DMS79 (cell line): ENCODE data around the gene MAGI2.
"Not testable (repeated sequence)": the region's sequence is repeated elsewhere in the genome, so short reads cannot be mapped to it uniquely, and the experiment has no call there.

Experiments
- DNase-seq: peaks from one replicate; lab custom pipeline; 2025; lab: John Stamatoyannopoulos, UW

The MAGI2 gene

GRCh38 chr7:78543976-78544375 lies 909.5 kb downstream of the MAGI2 start:
- no peak for DNase-seq

DNA sequence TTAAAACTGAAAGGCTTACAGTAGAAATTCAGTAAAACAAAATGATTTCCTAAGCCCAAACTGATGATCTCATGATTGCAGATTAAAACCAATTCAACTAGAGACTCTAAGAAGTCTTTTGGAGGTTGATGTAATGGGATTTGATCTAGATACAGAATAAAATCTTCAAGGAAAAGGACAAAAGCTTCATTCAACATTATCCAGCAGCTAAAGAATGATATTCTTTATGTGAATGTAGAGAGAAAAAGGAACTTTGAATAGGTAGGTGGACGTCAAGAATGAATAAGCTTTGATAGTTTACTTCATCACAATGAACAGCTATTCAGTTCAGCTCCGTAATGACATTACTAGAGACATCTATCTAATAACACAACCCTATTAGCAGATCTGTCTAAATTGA lies 910.5 kb downstream of the MAGI2 start:
- DNase-seq = no peak

DNA sequence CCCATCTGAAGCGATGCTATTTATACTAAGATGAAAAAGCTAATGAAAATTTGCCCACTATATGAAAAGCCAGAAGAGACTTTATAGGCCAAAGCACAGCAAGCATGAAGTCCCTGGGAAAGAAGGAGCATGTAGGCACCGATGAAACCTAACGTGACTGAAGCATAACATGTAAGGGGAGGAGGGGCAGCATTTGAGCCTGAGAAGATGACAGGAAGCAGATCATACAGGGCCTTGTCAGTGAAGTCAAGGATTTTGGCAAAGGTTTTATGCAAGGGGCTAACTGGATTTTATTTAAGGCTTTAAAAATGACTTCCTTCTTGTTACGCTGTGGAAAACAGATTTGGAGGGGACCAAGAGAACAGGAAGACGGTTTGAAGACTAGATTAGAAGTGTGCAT lies 910.9 kb downstream of the MAGI2 start:
- DNase-seq = no peak

- DNase-seq = no peak
Measured at GRCh38 chr7:78539825-78540224, 913.6 kb downstream of the MAGI2 start.

DNA sequence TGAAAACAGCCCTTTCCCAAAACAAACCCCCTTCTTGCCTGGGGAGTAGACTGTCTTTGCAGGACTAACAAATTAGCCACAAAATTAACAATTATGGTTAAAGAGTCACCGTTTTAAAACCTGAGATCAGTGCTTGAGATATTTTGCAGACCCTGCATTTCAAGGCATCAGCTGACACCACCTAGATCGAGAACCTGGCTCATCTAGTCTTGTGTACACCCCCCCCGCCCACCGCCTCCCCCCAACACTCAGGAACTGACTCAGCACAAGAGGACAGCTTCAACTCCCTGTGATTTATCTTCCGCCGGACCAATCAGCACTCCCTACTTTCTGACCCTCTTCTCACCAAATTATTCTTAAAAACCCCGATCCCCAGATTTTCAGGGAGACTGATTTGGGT lies 917.8 kb downstream of the MAGI2 start:
- no peak for DNase-seq

GRCh38 chr7:78530351-78530750 lies 923.1 kb downstream of the MAGI2 start:
- no peak for DNase-seq

GRCh38 chr7:78529392-78529791 lies 924.1 kb downstream of the MAGI2 start:
- DNase-seq = no peak

GRCh38 chr7:78528964-78529363 lies 924.5 kb downstream of the MAGI2 start:
- DNase-seq = no peak

DNA sequence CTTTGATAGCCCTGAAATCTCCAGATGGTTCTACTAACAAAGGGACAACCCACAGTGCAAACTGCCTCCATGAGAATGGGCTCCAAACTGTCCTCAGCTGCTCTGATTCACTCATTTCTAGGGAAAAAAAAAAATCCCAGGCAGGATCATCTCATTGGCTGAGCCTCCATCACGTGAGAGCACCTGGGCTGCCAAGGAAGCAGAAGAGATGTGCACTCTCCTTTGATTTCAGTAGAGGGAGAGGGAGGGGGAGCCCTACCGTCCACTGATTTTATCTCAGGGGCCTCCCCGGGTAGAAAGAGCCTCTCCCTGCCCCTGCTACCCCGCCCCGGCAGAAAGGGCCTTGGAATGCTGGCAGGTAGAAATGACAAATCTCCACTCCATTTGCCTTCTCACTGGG lies 929.5 kb downstream of the MAGI2 start:
- DNase-seq = no peak

- no peak for DNase-seq
Measured at GRCh38 chr7:78521961-78522360, 931.5 kb downstream of the MAGI2 start.

- DNase-seq = no peak
Measured at GRCh38 chr7:78516450-78516849, 937.0 kb downstream of the MAGI2 start.

DNA sequence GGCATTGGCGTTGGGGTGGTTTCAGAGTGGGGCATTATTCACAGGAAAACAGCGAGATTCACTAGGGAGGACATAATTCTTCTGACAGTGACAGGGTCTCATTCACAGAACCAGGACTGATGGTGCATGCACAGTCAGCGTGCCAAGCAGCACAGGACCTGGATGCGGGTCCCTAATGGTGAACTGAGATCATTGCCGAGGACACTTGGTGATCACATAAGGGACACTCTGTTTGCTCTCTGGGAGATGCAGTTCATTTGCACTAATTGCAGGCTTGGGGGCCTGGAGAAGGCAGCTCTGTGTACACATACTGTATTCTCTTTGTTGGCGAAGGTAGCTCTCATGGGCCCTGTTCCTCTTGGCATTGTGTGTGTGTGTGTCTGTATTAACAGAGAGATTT lies 938.8 kb downstream of the MAGI2 start:
- no peak for DNase-seq

DNA sequence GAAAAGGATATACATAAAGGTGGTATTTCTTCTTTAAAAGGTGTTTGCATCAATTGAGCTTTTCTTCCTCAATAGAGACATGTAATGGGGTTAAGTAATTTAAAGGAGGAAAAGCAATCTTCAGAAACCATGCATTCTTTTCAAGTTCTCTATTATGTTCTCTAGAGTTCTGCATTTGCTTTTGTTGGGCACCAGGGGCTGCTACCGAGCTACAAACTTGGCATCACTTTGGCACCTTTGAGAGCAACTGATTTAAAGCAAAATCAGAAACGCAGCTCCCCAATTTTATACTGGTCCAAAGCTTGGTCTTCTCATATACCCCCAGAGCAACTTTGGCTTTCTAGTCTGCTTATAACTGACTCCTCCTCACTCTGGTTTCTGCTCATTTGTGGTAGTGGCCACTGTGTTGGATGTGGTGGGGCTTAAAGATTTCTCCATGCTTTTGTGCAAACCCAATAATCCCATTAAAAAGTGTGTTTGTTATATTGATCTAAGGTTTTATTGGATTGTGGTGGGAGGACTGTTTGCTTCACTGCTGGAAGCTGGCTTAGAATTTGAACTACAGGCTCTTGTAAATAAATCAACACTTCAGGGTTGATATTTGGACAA lies 942.8 kb downstream of the MAGI2 start:
- no peak for DNase-seq

- DNase-seq = not testable (repeated sequence)
Measured at GRCh38 chr7:78503301-78503700, 950.2 kb downstream of the MAGI2 start.

DNA sequence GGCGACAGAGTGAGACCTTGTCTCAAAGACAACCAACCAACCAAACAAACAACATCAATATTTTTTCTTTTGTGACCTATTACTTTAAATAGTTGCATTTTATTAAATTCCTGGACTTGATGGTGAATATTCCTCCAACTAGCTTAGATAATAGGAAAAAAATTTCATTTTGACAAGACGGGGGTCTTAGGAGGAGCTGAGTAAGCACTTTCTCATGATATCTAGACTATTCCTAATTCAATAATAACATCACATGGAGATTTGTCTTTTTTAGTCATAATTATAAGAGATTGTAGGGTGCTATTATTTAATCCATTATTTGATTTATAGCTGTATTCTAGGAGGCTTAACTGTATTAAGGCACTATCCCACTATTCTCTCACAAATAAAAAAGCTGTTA lies 952.4 kb downstream of the MAGI2 start:
- no peak for DNase-seq

DNA sequence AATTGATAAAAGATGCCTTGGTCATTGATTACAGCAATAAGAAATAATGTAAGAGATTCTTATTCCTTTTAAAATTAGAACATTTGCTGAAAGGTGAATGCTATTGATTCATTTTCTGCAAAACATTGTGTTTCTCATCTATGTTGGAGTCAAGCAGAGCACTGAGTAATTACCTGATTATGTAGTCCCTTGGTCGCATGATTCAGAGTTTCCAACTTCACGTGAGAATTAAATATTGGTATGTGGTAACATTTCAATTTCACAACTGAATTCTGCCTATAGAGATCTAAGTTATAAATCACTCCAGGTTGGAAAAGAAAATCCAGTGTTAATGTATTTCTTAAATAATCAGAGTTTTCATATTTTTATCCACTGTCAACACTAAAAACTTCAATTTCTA lies 953.5 kb downstream of the MAGI2 start:
- DNase-seq = no peak

- no peak for DNase-seq
Measured at GRCh38 chr7:78499283-78499682, 954.2 kb downstream of the MAGI2 start.

- no peak for DNase-seq
Measured at GRCh38 chr7:78497728-78498427, 955.6 kb downstream of the MAGI2 start.

GRCh38 chr7:78496096-78496630 lies 957.3 kb downstream of the MAGI2 start:
- DNase-seq = no peak

DNA sequence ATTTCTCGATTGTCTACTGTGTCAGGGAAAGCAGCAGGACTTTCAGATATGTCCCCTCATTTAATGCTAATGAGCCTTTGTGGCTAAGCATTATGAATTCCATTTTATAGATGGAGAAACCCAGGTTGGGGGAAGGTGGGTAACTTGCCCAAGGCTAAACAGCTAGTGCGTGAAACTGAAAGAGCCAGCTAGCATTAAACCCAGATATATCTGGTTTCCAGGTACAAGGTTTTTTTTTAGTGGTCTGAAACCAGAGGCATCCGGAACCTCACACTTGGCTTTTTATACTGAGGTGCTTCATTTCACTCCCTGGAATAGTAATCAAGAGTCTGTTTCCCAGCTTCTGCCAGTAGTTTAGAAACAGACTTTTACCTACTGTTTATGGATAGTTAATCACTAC lies 960.1 kb downstream of the MAGI2 start:
- DNase-seq = no peak

- no peak for DNase-seq
Measured at GRCh38 chr7:78492146-78492545, 961.3 kb downstream of the MAGI2 start.

- peak; percentile 87 for DNase-seq
Measured at GRCh38 chr7:78490524-78490923, 962.9 kb downstream of the MAGI2 start.

DNA sequence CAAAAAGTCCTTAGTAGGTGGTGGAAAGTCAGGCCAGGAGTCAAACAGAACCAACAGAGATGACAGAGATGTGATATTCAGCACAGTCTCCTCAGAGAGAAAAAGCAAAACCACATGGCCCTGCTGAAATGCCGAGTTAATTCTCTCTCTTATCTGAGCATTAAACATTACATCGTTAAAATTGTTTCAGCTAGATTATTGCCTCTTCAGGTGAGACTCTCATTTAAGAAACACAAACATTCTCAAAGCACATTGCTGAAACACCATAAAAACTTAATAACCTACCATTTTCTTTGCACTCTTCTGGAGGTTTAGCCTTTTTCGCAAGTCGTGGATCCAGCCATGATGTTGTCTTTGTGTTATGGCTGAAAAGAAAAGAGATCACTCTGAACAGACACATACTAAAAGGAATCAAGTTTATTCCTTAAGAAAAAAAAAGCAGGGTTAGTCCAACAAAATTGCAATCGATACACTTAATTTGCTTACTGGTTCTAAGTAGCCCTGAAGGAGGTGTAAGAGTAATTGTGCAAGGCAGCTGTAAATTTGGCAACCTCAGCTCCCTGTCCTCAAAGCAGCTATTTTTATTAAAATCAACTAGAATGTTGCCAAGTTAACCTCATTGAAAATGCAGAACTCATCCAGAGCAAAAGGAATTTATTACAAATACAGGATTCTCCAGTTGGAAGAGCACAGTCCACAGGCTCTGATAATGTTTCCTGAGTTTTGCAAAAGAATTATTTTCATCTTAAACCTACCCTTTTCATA lies 963.8 kb downstream of the MAGI2 start:
- peak; percentile 69 for DNase-seq
